Measurements from ENCODE around the gene BIN2. TPM values are rescaled to one million over a fixed set of nuclear protein-coding genes. Genes with fewer than 3 reads are reported as not detected.
A peak's percentile ranks its signal among the peaks of the same experiment; 100 is the strongest.

Gene BIN2
- not detected for polyA plus RNA-seq (2013, experiment 1 of 2)
- not detected for polyA plus RNA-seq (2013, experiment 2 of 2)

- Histone ChIP-seq H3K9ac (ENCODE audit: low read depth, low read length) (no peak within 1 kb of the TSS), H3K27me3 (ENCODE audit: insufficient read depth, low read length) (no peaks in the 10 kb centered on the region), H3K4me1 (ENCODE audit: insufficient read depth, low read length) (peaks cover 34% of the 10 kb centered on the region), H3K9me3 (ENCODE audit: insufficient read depth, low read depth, low read length) (no peaks in the 10 kb centered on the region), H3K27ac (ENCODE audit: low read depth, low read length) (no peak within 1 kb of the TSS), H3K4me3 (ENCODE audit: low read length) (no peak within 1 kb of the TSS), H3K36me3 (ENCODE audit: insufficient read depth, low read length) (no peaks in the 10 kb centered on the region)
- 95% methylated on average over 60 of the region's 60 CpGs for WGBS
Measured at GRCh38 chr12:51323966-51324895, at the start of gene BIN2. BIN2 (minus strand) TSS chr12:51324174; CDS start chr12:51324102, 72 bp downstream.

GRCh38 chr12:51373187-51373586 lies 49.2 kb upstream of the BIN2 start:
- 89% methylated on average over 3 of the region's 3 CpGs for WGBS
- no peaks in the 10 kb centered on the region for H3K9me3 ChIP-seq (ENCODE audit: insufficient read depth, low read depth, low read length)
- H3K27me3 ChIP-seq (ENCODE audit: insufficient read depth, low read length), result no peaks in the 10 kb centered on the region
- peaks cover 15% of the 10 kb centered on the region for H3K36me3 ChIP-seq (ENCODE audit: insufficient read depth, low read length)
- no peak overlapping the region for H3K27ac ChIP-seq (ENCODE audit: low read depth, low read length)
- no peak overlapping the region for H3K4me3 ChIP-seq (ENCODE audit: low read length)
- H3K4me1 ChIP-seq (ENCODE audit: insufficient read depth, low read length), result peaks cover 12% of the 10 kb centered on the region
- no peak overlapping the region for H3K9ac ChIP-seq (ENCODE audit: low read depth, low read length)

DNA sequence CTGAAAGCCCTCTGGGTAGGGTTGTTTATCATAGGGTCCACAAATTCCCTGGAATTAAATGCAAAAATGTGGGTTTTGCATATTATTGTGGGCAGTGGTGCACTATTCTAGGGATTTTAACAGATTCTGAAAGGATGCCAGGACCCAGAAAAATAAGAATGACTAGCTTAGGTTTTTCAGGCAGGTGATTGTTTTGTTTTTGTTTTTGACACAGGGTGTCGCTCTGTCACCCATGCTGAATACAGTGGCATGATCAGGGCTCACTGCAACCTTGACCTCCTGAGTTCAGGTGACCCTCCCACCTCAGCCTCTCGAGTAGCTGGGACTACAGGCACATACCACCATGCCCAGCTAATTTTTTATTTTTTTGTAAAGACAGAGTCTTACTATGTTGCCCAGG lies 48.0 kb upstream of the BIN2 start:
- no peaks in the 10 kb centered on the region for H3K27me3 ChIP-seq (ENCODE audit: insufficient read depth, low read length)
- H3K4me3 ChIP-seq (ENCODE audit: low read length), result no peak overlapping the region
- H3K36me3 ChIP-seq (ENCODE audit: insufficient read depth, low read length), result peaks cover 5% of the 10 kb centered on the region
- WGBS, result 75% methylated on average over 2 of the region's 2 CpGs
- 0 out of 2 replicates have a peak overlapping the region, but pooled peaks have one; percentile 36 for H3K9ac ChIP-seq (ENCODE audit: low read depth, low read length)
- H3K27ac ChIP-seq (ENCODE audit: low read depth, low read length), result peak overlapping the region; percentile 62
- no peaks in the 10 kb centered on the region for H3K9me3 ChIP-seq (ENCODE audit: insufficient read depth, low read depth, low read length)
- H3K4me1 ChIP-seq (ENCODE audit: insufficient read depth, low read length), result peaks cover 12% of the 10 kb centered on the region

DNA sequence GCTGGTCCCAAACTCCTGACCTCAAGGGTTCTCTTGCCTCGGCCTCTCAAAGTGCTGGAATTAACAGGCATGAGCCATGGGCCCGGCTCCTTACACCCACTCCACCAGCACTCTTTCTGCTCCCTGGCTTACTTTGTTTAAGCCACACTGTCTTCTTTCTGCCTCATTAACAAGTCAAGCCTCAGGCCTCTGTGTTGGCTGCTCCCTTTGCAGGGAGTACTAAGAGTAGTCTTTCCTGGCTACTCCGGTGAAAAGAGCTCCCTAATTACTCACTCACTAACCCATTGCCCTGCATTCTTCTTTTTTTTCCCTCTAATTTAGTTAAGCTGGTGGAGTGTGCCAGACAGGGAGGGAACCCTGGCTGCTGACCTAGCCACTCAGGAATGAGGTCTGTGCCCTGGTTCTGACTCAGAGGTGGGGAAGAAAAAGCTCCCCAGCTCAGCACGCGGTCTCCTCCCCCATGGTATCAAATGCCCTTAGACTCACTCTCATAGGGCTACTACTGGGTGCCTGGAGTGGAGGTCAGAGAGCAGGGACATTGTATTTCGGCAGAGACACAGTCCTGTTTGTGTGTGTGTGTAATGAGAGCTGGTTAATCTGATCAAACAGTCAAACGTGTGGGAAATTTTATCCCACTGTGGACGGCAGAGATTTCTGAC lies 47.5 kb upstream of the BIN2 start:
- H3K4me1 ChIP-seq (ENCODE audit: insufficient read depth, low read length), result peaks cover 12% of the 10 kb centered on the region
- H3K27me3 ChIP-seq (ENCODE audit: insufficient read depth, low read length), result no peaks in the 10 kb centered on the region
- H3K27ac ChIP-seq (ENCODE audit: low read depth, low read length), result peak overlapping the region; percentile 62
- no peak overlapping the region for H3K4me3 ChIP-seq (ENCODE audit: low read length)
- peak overlapping the region; percentile 36 for H3K9ac ChIP-seq (ENCODE audit: low read depth, low read length)
- H3K36me3 ChIP-seq (ENCODE audit: insufficient read depth, low read length), result no peaks in the 10 kb centered on the region; the same call in 1 of the 2 replicates
- H3K9me3 ChIP-seq (ENCODE audit: insufficient read depth, low read depth, low read length), result no peaks in the 10 kb centered on the region
- WGBS, result 36% methylated on average over 8 of the region's 8 CpGs

DNA sequence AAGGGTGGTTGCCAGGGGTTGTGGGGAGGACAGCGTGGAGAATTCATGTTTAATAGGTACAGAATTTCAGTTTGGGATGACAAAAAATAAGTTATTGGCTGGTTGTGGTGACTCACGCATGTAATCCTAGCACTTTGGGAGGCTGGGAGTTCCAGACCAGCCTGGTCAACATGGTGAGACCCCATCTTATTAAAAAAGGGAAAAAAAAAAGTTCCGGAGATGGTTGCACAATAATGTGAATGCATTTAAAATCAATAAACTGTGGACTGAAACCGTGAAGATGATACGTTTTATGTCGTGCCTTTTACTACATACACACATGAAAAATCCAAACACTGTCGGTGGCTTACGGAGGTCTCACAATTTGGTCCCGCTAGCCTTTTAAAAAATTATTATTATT lies 46.7 kb upstream of the BIN2 start:
- Histone ChIP-seq H3K4me3 (ENCODE audit: low read length) (no peak overlapping the region), H3K27ac (ENCODE audit: low read depth, low read length) (no peak overlapping the region), H3K9ac (ENCODE audit: low read depth, low read length) (no peak overlapping the region), H3K27me3 (ENCODE audit: insufficient read depth, low read length) (no peaks in the 10 kb centered on the region), H3K36me3 (ENCODE audit: insufficient read depth, low read length) (no peaks in the 10 kb centered on the region; the same call in 1 of the 2 replicates), H3K4me1 (ENCODE audit: insufficient read depth, low read length) (peaks cover 12% of the 10 kb centered on the region), H3K9me3 (ENCODE audit: insufficient read depth, low read depth, low read length) (no peaks in the 10 kb centered on the region)
- 92% methylated on average over 7 of the region's 9 CpGs for WGBS

- Histone ChIP-seq H3K27ac (ENCODE audit: low read depth, low read length) (no peak overlapping the region), H3K4me3 (ENCODE audit: low read length) (no peak overlapping the region), H3K27me3 (ENCODE audit: insufficient read depth, low read length) (no peaks in the 10 kb centered on the region), H3K9me3 (ENCODE audit: insufficient read depth, low read depth, low read length) (no peaks in the 10 kb centered on the region), H3K9ac (ENCODE audit: low read depth, low read length) (no peak overlapping the region), H3K4me1 (ENCODE audit: insufficient read depth, low read length) (peaks cover 12% of the 10 kb centered on the region), H3K36me3 (ENCODE audit: insufficient read depth, low read length) (no peaks in the 10 kb centered on the region; the same call in 1 of the 2 replicates)
- 85% methylated on average over 4 of the region's 4 CpGs for WGBS
Measured at GRCh38 chr12:51369581-51369980, 45.6 kb upstream of the BIN2 start.

GRCh38 chr12:51368640-51369517 lies 44.9 kb upstream of the BIN2 start:
- Histone ChIP-seq H3K27me3 (ENCODE audit: insufficient read depth, low read length) (no peaks in the 10 kb centered on the region), H3K4me1 (ENCODE audit: insufficient read depth, low read length) (peaks cover 12% of the 10 kb centered on the region), H3K9me3 (ENCODE audit: insufficient read depth, low read depth, low read length) (no peaks in the 10 kb centered on the region), H3K27ac (ENCODE audit: low read depth, low read length) (no peak overlapping the region), H3K4me3 (ENCODE audit: low read length) (no peak overlapping the region), H3K36me3 (ENCODE audit: insufficient read depth, low read length) (peaks cover 5% of the 10 kb centered on the region; the same call in 1 of the 2 replicates), H3K9ac (ENCODE audit: low read depth, low read length) (no peak overlapping the region)
- WGBS, result 89% methylated on average over 17 of the region's 17 CpGs

GRCh38 chr12:51365276-51365675 lies 41.3 kb upstream of the BIN2 start:
- no peak overlapping the region for H3K27ac ChIP-seq (ENCODE audit: low read depth, low read length)
- peaks cover 11% of the 10 kb centered on the region; the same call in 1 of the 2 replicates for H3K36me3 ChIP-seq (ENCODE audit: insufficient read depth, low read length)
- no peak overlapping the region for H3K9ac ChIP-seq (ENCODE audit: low read depth, low read length)
- H3K4me3 ChIP-seq (ENCODE audit: low read length), result no peak overlapping the region
- no peaks in the 10 kb centered on the region for H3K4me1 ChIP-seq (ENCODE audit: insufficient read depth, low read length)
- no peaks in the 10 kb centered on the region for H3K27me3 ChIP-seq (ENCODE audit: insufficient read depth, low read length)
- WGBS, result 94% methylated on average over 10 of the region's 10 CpGs
- no peaks in the 10 kb centered on the region for H3K9me3 ChIP-seq (ENCODE audit: insufficient read depth, low read depth, low read length)

DNA sequence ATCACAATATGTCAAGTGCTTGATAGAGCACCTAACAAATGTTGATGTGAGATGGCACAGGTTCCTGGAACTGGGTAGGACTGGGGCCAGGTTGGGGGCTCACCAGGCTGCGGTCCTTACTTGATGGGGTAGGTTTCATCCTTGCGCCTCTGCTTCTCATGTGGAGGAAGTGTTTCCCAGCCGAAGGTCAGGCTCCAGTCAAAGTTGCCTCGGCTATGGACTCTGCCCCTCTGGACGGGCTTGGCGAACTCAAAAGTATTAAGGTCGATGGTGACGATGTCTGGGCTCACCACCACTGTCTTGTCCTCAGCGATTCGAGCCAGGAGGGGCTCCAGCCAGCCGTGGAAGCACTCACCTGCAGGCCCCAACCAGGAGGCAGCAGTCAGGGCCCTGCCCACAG lies 40.0 kb upstream of the BIN2 start:
- no peak overlapping the region for H3K9ac ChIP-seq (ENCODE audit: low read depth, low read length)
- no peaks in the 10 kb centered on the region for H3K4me1 ChIP-seq (ENCODE audit: insufficient read depth, low read length)
- WGBS, result 94% methylated on average over 11 of the region's 11 CpGs
- H3K36me3 ChIP-seq (ENCODE audit: insufficient read depth, low read length), result peaks cover 18% of the 10 kb centered on the region; the same call in 1 of the 2 replicates
- no peak overlapping the region for H3K4me3 ChIP-seq (ENCODE audit: low read length)
- H3K27me3 ChIP-seq (ENCODE audit: insufficient read depth, low read length), result no peaks in the 10 kb centered on the region
- no peaks in the 10 kb centered on the region for H3K9me3 ChIP-seq (ENCODE audit: insufficient read depth, low read depth, low read length)
- no peak overlapping the region for H3K27ac ChIP-seq (ENCODE audit: low read depth, low read length)

DNA sequence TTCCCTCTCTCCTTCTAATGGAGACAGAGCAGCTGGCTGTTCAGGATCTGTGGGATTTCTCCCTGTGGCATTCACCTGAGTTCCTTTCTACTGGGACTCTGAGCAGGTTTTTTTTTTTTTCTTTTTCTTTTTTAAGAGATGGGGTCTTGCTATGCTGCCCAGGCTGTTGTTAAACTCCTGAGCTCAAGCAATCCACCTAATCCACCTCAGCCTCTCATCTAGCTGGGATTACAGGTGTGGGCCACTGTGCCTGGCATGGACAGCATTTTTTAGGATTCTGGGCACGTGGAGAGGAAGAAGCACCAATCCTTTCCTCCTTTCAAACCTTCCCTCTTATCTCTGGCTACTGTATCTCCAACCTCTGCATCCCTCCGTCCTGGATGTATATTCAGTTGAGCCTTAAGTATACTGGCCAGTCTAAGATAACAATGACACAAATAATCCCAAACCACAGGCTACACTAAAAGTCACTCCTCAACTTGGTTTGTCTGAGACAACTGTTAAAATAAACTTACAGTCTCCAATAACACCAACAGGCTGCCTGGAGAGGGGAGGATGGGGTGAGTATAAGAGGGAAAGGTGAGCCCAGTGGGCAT lies 38.9 kb upstream of the BIN2 start:
- Histone ChIP-seq H3K36me3 (ENCODE audit: insufficient read depth, low read length) (peaks cover 20% of the 10 kb centered on the region; the same call in 1 of the 2 replicates), H3K9me3 (ENCODE audit: insufficient read depth, low read depth, low read length) (no peaks in the 10 kb centered on the region), H3K9ac (ENCODE audit: low read depth, low read length) (no peak overlapping the region), H3K27ac (ENCODE audit: low read depth, low read length) (no peak overlapping the region), H3K4me1 (ENCODE audit: insufficient read depth, low read length) (no peaks in the 10 kb centered on the region), H3K4me3 (ENCODE audit: low read length) (no peak overlapping the region), H3K27me3 (ENCODE audit: insufficient read depth, low read length) (no peaks in the 10 kb centered on the region)
- WGBS, result 98% methylated on average over 2 of the region's 2 CpGs

Measured in HUES64 (cell line).